ENCODE data around the gene BAIAP2L2.

DNA sequence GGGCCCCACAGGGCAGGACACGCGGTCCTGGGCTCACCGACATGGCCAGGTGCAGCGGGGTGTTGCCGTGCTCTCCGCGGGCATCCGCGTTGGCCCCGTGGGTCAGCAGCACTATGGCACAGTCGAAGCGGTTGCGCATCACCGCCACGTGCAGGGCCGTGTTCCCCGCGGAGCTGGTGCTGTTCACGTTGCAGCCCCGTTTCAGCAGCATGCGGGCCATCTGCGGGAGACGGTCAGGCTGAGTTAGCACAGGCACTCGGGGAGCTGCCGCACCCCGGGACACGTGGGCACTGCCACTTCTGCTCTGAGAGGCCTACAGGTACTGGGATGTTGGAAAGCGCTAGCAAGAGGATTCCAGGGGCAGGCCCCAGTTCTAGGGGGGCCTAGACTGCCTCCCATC lies 22.3 kb upstream of the BAIAP2L2 start:
- TF ChIP-seq, protein P1, sequence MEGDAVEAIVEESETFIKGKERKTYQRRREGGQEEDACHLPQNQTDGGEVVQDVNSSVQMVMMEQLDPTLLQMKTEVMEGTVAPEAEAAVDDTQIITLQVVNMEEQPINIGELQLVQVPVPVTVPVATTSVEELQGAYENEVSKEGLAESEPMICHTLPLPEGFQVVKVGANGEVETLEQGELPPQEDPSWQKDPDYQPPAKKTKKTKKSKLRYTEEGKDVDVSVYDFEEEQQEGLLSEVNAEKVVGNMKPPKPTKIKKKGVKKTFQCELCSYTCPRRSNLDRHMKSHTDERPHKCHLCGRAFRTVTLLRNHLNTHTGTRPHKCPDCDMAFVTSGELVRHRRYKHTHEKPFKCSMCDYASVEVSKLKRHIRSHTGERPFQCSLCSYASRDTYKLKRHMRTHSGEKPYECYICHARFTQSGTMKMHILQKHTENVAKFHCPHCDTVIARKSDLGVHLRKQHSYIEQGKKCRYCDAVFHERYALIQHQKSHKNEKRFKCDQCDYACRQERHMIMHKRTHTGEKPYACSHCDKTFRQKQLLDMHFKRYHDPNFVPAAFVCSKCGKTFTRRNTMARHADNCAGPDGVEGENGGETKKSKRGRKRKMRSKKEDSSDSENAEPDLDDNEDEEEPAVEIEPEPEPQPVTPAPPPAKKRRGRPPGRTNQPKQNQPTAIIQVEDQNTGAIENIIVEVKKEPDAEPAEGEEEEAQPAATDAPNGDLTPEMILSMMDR (conservative IDR thresholded peaks at IDR 0.05 in 1 of 2, IDR thresholded peaks at IDR 0.05 in 1 of 2; ENCODE audit: low read depth in 1 of 2, low read length in 2 of 2) = no peak
- no peak for TF ChIP-seq EZH2 (IDR thresholded peaks at IDR 0.05; ENCODE audit: low read length, missing control alignments)

All from fibroblast of lung (primary cell).